IPS-NIHi7 (cell line): ENCODE measurements around the gene TBC1D21.

ENCODE experiments used
- DNase-seq: peaks from one replicate; pipeline ENCODE4 v3.0.0; 2012; ENCODE audit warnings: mixed read lengths; ENCODE audit errors: extremely low spot score

The TBC1D21 gene

DNA sequence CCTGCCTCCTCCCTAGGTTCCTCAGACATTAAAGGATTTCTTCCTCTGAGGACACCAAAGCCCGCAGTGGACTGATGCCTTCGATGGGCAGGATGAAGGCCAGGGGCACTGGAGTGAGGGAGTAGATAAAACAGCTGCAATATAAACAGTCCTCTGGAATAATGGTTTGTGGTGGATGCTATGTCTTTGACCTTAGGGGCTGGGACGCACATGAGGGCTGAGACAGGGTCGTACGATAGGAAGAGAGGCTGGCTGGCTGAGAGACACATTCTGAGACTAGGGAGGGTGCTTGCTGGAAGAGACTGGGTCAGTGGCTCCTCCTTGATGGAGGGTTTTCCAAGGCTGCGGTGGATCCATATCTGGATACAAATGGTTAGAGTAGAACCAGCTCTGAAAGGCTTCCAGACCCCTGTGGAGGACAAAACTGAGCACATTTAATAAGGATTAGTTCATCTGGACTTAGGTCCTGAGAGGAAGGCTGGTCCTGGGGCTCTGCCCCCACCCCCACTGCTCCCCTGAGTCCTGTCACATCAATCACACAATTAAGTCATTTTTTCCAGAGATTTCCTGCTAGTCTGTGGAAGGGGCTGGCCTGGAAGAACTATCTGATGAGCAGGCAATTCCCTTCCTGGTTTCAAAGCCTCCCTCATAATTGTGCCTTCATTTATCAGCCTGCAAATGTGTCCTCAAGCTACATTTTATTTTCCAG lies 15.8 kb downstream of the TBC1D21 start:
- DNase-seq: no peak

GRCh38 chr15:73889762-73890124 lies 16.4 kb downstream of the TBC1D21 start:
- DNase-seq: no peak

DNA sequence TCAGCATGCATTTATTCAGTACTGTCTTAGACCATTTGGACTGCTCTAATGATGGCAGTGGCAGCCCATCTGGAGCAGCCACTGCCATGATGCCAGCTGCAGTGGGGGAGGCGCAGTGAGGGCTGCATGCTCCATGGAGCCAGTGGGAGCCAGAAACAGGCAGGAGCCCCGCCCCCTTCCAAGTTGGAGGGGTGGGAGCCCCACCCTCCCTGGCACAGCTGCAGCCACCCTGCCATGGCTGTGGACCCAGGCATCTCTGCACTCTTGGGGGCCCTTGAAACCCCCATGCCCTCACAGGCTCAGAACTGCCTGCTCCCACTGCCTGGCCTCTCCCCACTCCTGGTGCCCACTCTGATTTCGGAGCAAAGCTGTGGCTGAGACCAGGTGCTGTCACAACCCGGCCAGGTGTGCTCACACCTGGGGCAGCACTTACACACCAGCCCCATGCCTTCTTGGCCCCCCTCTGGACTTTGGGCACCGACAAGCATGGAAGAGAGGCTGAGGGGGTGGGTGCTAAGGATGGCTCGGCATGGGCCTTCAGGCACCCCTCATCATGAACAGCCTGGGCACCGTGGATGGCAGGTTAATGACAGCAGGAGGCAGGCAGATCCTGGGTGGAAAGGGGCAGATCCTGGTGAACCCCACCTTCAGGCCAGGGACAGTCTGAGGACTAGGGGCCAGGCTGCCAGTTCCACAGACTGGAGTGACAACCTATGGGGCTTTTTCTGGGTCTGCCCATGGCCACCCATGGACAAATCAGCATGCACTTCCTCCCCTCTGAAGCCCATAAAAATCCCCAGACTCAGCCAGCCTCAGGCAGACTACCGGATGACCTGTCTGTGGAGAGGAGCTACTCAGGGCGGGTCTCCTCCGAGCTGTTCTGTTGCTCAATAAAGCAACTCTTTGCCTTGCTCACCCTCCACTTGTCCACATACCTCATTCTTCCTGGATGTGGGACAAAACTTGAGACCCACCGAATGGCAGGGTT lies 18.3 kb downstream of the TBC1D21 start:
- no peak for DNase-seq

DNA sequence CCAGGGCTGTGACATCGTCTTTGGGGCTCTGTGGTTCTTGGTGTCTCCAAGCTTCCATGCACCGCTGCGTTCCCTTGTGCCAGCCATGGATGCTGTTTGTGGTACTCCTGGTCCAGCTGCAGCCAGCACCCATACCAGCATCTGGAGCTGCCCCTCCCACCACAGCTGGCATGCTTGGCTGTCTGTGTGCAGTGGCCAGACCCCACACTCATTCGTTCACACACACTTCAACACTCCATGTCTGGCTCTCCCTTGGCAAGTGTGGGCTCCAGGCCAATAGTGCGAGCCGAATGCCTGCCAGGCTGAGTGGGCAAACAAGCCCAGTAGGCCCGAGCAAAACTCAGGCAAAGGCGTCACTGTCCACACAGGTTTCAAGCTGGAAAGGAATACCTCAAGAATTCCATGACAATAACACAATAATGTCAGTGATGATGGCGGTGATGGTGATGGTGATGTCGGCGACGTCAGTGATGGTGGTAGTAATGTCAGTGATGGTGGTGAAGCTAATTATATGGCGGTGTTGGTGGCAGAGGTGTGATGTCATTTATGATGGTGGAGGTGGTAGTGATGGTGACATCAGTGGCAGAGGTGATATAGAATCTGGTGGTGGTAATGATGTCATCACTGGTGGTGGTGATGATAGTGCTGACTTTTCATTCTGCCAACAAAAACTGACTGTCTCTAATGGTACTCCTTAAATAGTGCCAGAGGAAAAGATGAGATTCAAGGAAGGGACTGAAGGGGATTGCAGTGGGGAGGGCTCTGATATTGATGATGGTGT lies 19.3 kb downstream of the TBC1D21 start:
- no peak for DNase-seq

DNA sequence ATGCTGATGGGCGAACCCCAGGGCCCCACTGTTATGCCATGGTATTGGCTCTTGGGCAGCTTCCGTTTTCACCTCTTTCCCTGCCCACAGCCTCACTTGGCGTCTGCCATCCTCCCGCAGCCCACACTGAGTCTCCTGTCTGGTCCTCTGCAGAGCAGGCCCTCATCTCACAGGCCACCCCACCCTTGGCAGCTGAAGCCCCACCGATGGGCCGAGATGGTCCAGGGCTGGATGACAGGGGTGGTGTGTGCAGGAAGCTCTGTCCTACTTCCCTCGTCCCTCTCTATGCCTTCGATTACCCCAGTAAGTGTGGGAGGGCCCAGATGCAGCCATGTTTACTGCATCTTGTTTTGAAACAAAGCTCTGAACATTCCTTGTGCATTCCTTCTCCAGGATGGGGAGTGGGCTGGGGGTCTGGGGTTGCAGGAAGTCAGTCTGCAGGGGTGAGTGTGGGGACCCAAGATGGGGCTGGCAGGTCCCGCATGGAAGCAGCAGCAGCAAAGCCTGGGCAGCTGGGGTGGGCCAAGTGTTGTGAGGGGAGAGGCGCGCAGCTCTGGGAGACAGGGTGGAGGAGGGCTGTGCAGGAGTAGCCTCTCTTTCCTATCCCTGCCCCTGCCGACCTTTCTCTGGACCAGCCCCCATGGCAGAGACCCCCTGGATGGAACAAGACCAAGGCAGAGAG lies 20.9 kb downstream of the TBC1D21 start:
- DNase-seq: no peak

DNA sequence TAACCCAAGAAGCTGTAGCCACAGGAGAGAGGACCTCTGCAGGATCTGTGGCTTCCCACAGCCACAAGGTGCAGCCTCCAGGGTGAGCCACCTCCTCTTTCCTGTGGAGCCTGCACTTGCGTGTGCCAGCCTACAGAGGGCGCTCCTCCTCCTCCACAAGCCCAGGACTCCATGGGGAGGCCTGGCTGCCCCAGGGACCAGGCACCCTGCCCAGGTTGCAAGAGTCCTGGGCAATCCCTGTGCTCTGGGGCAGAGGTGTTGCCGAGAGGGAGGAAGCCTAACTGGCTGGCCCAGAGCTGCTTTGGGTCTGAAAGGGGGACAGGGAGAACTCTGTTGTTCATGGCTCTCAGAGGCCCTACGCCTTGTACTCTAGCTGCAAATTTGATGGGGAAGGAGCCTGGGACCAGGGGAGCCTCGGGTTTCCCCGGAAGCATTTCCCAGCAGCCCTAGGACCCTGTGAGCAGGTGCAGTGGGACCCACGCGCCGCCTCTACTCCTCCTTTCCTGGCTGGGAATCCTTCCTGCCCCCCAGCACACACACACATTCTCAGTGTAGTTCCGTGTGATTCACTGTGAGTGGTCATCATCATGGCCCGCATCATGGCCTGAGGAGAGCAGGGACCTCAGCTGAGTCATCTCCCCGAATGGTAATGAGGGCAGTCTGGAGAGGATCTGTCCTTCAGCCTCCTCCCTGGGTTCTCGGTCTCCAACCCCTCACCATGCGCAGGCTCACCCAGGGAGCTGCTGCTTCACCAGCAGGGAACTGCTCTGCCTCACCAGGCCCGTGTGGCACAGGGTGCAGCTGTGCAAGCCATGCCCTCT lies 24.3 kb downstream of the TBC1D21 start:
- peak; percentile 97 for DNase-seq

GRCh38 chr15:73899197-73900094 lies 26.1 kb downstream of the TBC1D21 start:
- peak; percentile 41 for DNase-seq

- no peak for DNase-seq
Measured at GRCh38 chr15:73900095-73900712, 26.8 kb downstream of the TBC1D21 start.

DNA sequence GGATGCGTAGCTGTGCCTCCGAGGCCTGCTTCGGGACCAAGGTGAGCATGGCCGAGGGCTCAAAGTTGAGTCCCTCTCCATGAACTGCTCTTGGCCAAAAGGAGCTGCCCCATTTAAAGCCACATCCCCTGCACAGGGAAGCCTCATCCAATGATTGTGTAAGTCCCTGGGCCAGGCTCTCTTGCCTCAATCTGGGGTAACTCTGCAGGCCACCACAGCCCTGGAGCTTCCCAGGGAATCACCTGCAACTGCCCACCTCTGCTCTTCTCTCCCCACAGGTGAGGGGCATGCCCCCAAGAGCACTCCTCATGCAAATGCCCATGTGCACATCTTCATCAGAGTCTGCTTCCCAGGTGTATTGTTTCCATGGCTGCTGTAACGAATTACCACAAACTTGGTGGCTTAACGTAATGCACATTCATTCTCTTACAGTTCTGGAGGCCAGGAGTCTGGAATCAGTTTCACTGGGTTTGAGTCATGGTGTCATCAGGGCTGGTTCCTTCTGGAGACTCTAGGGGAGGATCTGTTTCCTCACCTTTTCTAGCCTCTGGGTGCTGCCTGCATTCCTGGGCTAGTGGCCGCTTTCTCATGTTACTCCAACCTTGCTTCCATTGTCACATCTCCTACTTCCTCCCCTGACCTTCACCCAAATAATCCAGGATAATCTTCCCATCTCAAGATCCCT lies 27.9 kb downstream of the TBC1D21 start:
- no peak for DNase-seq

- no peak for DNase-seq
Measured at GRCh38 chr15:73902121-73903020, 29.0 kb downstream of the TBC1D21 start.

- no peak for DNase-seq
Measured at GRCh38 chr15:73904026-73904815, 30.9 kb downstream of the TBC1D21 start.

GRCh38 chr15:73905225-73905827 lies 32.0 kb downstream of the TBC1D21 start:
- no peak for DNase-seq

GRCh38 chr15:73906346-73907034 lies 33.1 kb downstream of the TBC1D21 start:
- DNase-seq: no peak

DNA sequence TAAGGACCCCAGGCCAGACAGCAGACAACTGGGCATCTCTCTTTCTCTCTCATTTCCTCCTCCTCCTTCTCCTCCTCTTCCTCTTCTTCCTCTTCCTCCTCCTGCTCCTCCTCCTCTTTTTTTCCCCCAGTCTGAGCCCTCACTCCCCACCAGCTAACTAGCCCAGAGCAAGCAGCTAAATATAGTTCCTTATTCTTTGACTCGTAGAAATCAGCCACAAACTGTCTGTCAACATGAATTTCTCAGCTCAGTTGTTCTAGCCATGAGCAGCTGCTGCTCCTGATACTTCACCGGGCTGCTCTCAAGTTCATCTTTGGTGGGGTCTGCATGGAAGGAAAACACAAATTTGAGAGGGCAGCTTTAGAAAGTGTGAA lies 33.7 kb downstream of the TBC1D21 start:
- no peak for DNase-seq

DNA sequence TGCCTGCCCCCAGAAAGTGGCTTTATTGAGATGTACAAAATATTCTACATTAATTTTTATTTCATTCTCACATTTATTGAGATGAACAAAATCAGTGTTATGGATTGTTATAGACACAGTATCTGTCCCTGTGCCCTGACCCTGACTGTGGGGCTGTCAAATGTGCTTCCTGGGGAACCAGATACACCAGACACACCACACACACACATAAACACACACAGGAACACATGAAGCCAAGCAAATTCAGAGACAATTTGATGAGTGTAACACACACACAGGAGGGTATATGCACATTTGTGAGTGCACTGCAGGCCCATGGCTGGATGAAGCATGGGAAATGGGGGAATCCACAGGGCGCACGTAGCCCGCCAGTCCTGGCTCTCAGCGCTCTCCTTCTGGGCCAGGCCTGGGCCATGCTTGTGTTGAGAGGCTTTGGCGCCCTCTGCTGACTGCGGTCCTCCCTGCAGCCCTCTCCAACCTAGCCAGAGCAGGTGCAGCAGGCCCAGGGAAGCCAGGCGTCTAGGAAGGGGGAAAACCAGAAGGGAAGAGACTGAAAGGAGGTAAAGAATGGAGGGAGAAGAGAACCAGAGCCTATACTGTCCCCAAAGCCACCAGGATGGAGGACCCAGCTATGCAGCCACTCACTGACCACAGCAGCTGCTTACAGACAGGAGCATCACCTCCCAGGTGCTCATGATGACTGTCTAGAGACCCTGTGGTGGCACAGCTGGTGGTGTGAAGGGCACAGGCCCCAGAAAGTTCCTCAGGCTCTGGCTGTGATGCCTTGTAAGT lies 34.9 kb downstream of the TBC1D21 start:
- peak; percentile 90 for DNase-seq
